SK-N-SH (cell line): Measurements from ENCODE around the gene SIX2. TPM values are rescaled to one million over a fixed set of nuclear protein-coding genes. Genes with fewer than 3 reads are reported as not detected.

Experiments used
- CTCF ChIA-PET: fragments of 300-600, 350-600 bp; formaldehyde crosslinking; extraction: SDS; loops from one replicate; lab custom pipeline; 2021; lab: Yijun Ruan, JAX
- POLR2A ChIA-PET: fragments of 350-600 bp; sonication (Branson Sonifier 250); formaldehyde crosslinking; extraction: SDS; loops from one replicate; lab custom pipeline; 2020; ENCODE audit warnings: antibody characterized with exemption, inconsistent platforms; lab: Yijun Ruan, JAX
- DNase-seq: peaks from one replicate; pipeline ENCODE4 v3.0.0; 2012
- H2AFZ ChIP-seq: fragments of 200-600 bp; sonication (generic); 2 replicates; pipeline ENCODE4 v1.8.1; 2016; ENCODE audit warnings: antibody characterized with exemption, mild to moderate bottlenecking, low read depth
- H3F3A ChIP-seq: fragments of 200-600 bp; sonication (generic); replicated peaks from 2 replicates; pipeline ENCODE3; 2016; ENCODE audit warnings: antibody characterized with exemption, mild to moderate bottlenecking; ENCODE audit not compliant: insufficient read depth
- H3K27ac ChIP-seq, 2 experiments: fragments of 200-500 bp in 1 of 2; fragments of 200-600 bp in 1 of 2; sonication (Bioruptor generic) in 1 of 2; sonication (generic), shearing (Covaris generic) in 1 of 2; 2 replicates each; pipeline versions ENCODE4 v1.5.1 to v1.6.1; 2014 to 2016; ENCODE audit warnings: low read depth in 2 of 2, inconsistent platforms in 1 of 2, low read length in 1 of 2, mild to moderate bottlenecking in 1 of 2, mixed read lengths in 1 of 2
- H3K27me3 ChIP-seq: fragments of 200-600 bp; sonication (generic), shearing (Covaris generic); 2 replicates; pipeline ENCODE4 v1.6.1; 2016; ENCODE audit warnings: mixed run types; ENCODE audit not compliant: insufficient read depth
- H3K36me3 ChIP-seq, 2 experiments: fragments of 200-500 bp in 1 of 2; fragments of 200-600 bp in 1 of 2; sonication (Bioruptor generic) in 1 of 2; sonication (generic) in 1 of 2; replicated peaks in 1 of 2; 2 replicates each; pipeline versions ENCODE3 to v1.5.1; 2014 to 2016; ENCODE audit warnings: low read length in 1 of 2, mild to moderate bottlenecking in 1 of 2; ENCODE audit not compliant: insufficient read depth in 2 of 2, control insufficient read depth in 1 of 2
- H3K4me1 ChIP-seq, 2 experiments: fragments of 200-500 bp in 1 of 2; fragments of 200-600 bp in 1 of 2; sonication (Bioruptor generic) in 1 of 2; sonication (generic), shearing (Covaris generic) in 1 of 2; 2 replicates each; pipeline versions ENCODE4 v1.5.1 to v1.6.1; 2014 to 2016; ENCODE audit warnings: low read depth in 1 of 2, low read length in 1 of 2, mixed run types in 1 of 2; ENCODE audit not compliant: insufficient read depth in 2 of 2, control insufficient read depth in 1 of 2
- H3K4me2 ChIP-seq: fragments of 200-600 bp; sonication (generic), shearing (Covaris generic); 2 replicates; pipeline ENCODE4 v1.6.1; 2017; ENCODE audit warnings: mixed run types
- H3K4me3 ChIP-seq, 2 experiments: fragments of 200-500 bp in 1 of 2; fragments of 200-600 bp in 1 of 2; sonication (Bioruptor generic) in 1 of 2; sonication (generic), shearing (Covaris generic) in 1 of 2; 2 replicates each; pipeline versions ENCODE4 v1.5.1 to v1.8.1; 2014 to 2016; ENCODE audit warnings: low read depth in 2 of 2, inconsistent platforms in 1 of 2, low read length in 1 of 2, mild to moderate bottlenecking in 1 of 2, mixed read lengths in 1 of 2, moderate library complexity in 1 of 2
- H3K79me2 ChIP-seq: fragments of 200-600 bp; sonication (generic); 2 replicates; pipeline ENCODE4 v1.8.1; 2017; ENCODE audit warnings: mild to moderate bottlenecking; ENCODE audit not compliant: insufficient read depth
- H3K9ac ChIP-seq: fragments of 200-600 bp; sonication (generic); 2 replicates; pipeline ENCODE4 v1.6.1; 2017; ENCODE audit warnings: mixed run types
- H3K9me2 ChIP-seq: fragments of 200-600 bp; sonication (generic); 2 replicates; pipeline ENCODE4 v1.6.1; 2017; ENCODE audit warnings: mixed run types
- H3K9me3 ChIP-seq: fragments of 200-600 bp; sonication (generic); 2 replicates; pipeline ENCODE4 v1.6.1; 2017; ENCODE audit warnings: mixed run types, mild to moderate bottlenecking, moderate library complexity
- H4K20me1 ChIP-seq: fragments of 200-600 bp; sonication (generic); 2 replicates; pipeline ENCODE4 v1.6.1; 2017; ENCODE audit warnings: mild to moderate bottlenecking, mixed run types; ENCODE audit not compliant: insufficient read depth
- CHD2 ChIP-seq: fragments of 150-350 bp; IDR thresholded peaks from 2 replicates; pipeline ENCODE4 v1.6.1; 2018; ENCODE audit warnings: low read length; ENCODE audit not compliant: partially characterized antibody
- EP300 ChIP-seq, 2 experiments: IDR thresholded peaks; 2 replicates each; pipeline versions ENCODE4 v1.4.0 to v1.6.1; 2012; ENCODE audit warnings: borderline replicate concordance in 1 of 2, low read depth in 1 of 2, low read length in 1 of 2
- EZH2phosphoT487 ChIP-seq: fragments of 200-600 bp; sonication (generic); IDR thresholded peaks from 2 replicates; pipeline ENCODE4 v1.6.1; 2017; ENCODE audit warnings: low read depth, mixed run types, mild to moderate bottlenecking, antibody characterized with exemption, moderate library complexity, borderline replicate concordance
- FOSL2 ChIP-seq: IDR thresholded peaks from 2 replicates; pipeline ENCODE4 v1.4.0; 2012; ENCODE audit warnings: low read depth, mild to moderate bottlenecking, moderate library complexity, borderline replicate concordance
- FOXJ3 ChIP-seq: sonication (generic); formaldehyde crosslinking; IDR thresholded peaks from 2 replicates; pipeline ENCODE4 v1.5.1; 2020; ENCODE audit warnings: mild to moderate bottlenecking, missing genetic modification reagents
- FOXM1 ChIP-seq: IDR thresholded peaks from 2 replicates; pipeline ENCODE4 v1.4.0; 2012; ENCODE audit warnings: low read depth, mild to moderate bottlenecking
- GABPA ChIP-seq: IDR thresholded peaks from 2 replicates; pipeline ENCODE4 v1.4.0; 2012; ENCODE audit warnings: low read depth, mild to moderate bottlenecking
- IRF3 ChIP-seq: fragments of 150-350 bp; IDR thresholded peaks from 2 replicates; pipeline ENCODE4 v1.6.1; 2016; ENCODE audit warnings: mild to moderate bottlenecking, low read depth, low read length
- MXI1 ChIP-seq: IDR thresholded peaks from 2 replicates; pipeline ENCODE4 v1.6.1; 2012; ENCODE audit warnings: mild to moderate bottlenecking, low read depth, low read length, improper control_type of control experiment
- NFIC ChIP-seq: IDR thresholded peaks from 2 replicates; pipeline ENCODE4 v1.4.0; 2012; ENCODE audit warnings: borderline replicate concordance
- NRF1 ChIP-seq: IDR thresholded peaks from 2 replicates; pipeline ENCODE4 v1.6.1; 2012; ENCODE audit warnings: low read depth, mild to moderate bottlenecking, low read length
- REST ChIP-seq: IDR thresholded peaks from 2 replicates; pipeline ENCODE4 v1.6.1; 2012; ENCODE audit warnings: mild to moderate bottlenecking, low read depth, low read length, moderate library complexity
- TAF1 ChIP-seq: IDR thresholded peaks from 2 replicates; pipeline ENCODE4 v1.6.1; 2012; ENCODE audit warnings: low read depth, mild to moderate bottlenecking, low read length, moderate library complexity, borderline replicate concordance
- TCF12 ChIP-seq: IDR thresholded peaks from 2 replicates; pipeline ENCODE4 v1.4.0; 2012
- TEAD4 ChIP-seq: IDR thresholded peaks from 2 replicates; pipeline ENCODE4 v1.4.0; 2012; ENCODE audit warnings: mild to moderate bottlenecking, borderline replicate concordance; ENCODE audit not compliant: insufficient read depth
- USF2 ChIP-seq: fragments of 150-350 bp; IDR thresholded peaks from 2 replicates; pipeline ENCODE4 v1.6.1; 2017; ENCODE audit warnings: antibody characterized with exemption, low read length, low read depth, borderline replicate concordance
- YY1 ChIP-seq: IDR thresholded peaks from 2 replicates; pipeline ENCODE4 v1.4.0; 2012; ENCODE audit warnings: low read depth, mild to moderate bottlenecking
- WGBS: methylation state at CpG from one replicate; pipeline ENCODE4 v1.1.6; 2017; ENCODE audit warnings: low lambda C conversion rate; 5-methylcytosine and 5-hydroxymethylcytosine counted together
- polyA plus RNA-seq, 3 experiments: library from polyadenylated mRNA; depleted of rRNA; stranded (reverse); fragments of >200 nt; gene quantifications; 2 replicates each; pipeline ENCODE4 v1.2.3, GENCODE V29; 2012

SIX2 gene
- polyA plus RNA-seq, 1 of the 3 experiments (the other 2 are of a cell fraction) = 0.76 TPM

- Histone ChIP-seq H3K27ac (no peak overlapping the region), H3K27me3 (no peaks in the 10 kb centered on the region), H3K4me3 (no peak overlapping the region), H3K9ac (no peak overlapping the region), H3K9me2 (no peaks in the 10 kb centered on the region), H3K36me3 (no peaks in the 10 kb centered on the region), H3K79me2 (no peaks in the 10 kb centered on the region), H3K4me2 (no peak overlapping the region), H3K4me1 (no peaks in the 10 kb centered on the region; a peak in 1 of 4 replicates), H2AFZ (no peak overlapping the region), H3K9me3 (no peaks in the 10 kb centered on the region), H3F3A (no peaks in the 10 kb centered on the region), H4K20me1 (no peaks in the 10 kb centered on the region)
- CTCF ChIA-PET = interaction anchor here (0.6 to 12.3 kb wide), 5 partner anchors 8 to 515 kb away, joined by 3 to 318 read pairs (median 15); no protein-coding TSS in a partner anchor
- POLR2A ChIA-PET = interaction anchor here (0.7 kb wide), 2 partner anchors 269 to 962 kb away, joined by 4 read pairs; no protein-coding TSS in a partner anchor
- DNase-seq = no peak
- TF ChIP-seq IRF3 (no peak), FOXM1 (no peak), NRF1 (no peak), GABPA (no peak), USF2 (no peak), FOSL2 (no peak), TEAD4 (no peak), CHD2 (no peak), TCF12 (no peak), EZH2phosphoT487 (no peak), FOXJ3 (CRISPR knock-in tag) (no peak), YY1 (no peak), TAF1 (no peak), EP300 (IDR thresholded peaks at IDR 0.05; ENCODE audit: borderline replicate concordance in 1 of 2, low read depth in 1 of 2, low read length in 1 of 2) (no peak), NFIC (no peak), REST (no peak), MXI1 (no peak)
- WGBS = 73% methylated on average over 11 of the region's 11 CpGs
These were observed 29.7 kb downstream of the SIX2 start for GRCh38 chr2:44979581-44979980.
